Body of pancreas (tissue), 4 donors: ENCODE results near the gene GNAI1.

Source experiments
- CTCF ChIP-seq, 7 experiments: fragments of 450-650 bp in 4 of 7; fragments of 200-600 bp in 3 of 7; sonication (generic) in 3 of 7; IDR thresholded peaks; one replicate each; pipeline ENCODE4 v1.5.1; 2016 to 2019; ENCODE audit warnings: antibody characterized with exemption in 7 of 7
- POLR2A ChIP-seq, 3 donors: fragments of 450-650 bp; IDR thresholded peaks; one replicate each; pipeline ENCODE4 v1.6.1; 2016; ENCODE audit warnings: antibody characterized with exemption in 3 of 3, mild to moderate bottlenecking in 2 of 3

GRCh38 chr7:80186721-80187120, 52.1 kb downstream of the GNAI1 start:
- TF ChIP-seq CTCF (IDR thresholded peaks at IDR 0.05): no peak
- no peak for TF ChIP-seq POLR2A (IDR thresholded peaks at IDR 0.05)
